Aortic smooth muscle cell (primary cell): ENCODE results near the gene LOXL4. TPM values are rescaled to one million over a fixed set of nuclear protein-coding genes. Genes with fewer than 3 reads are reported as not detected.

Experiments used
- total RNA-seq: library from RNA; depleted of rRNA; stranded (reverse); fragments of >200 nt; gene quantifications from 2 replicates; pipeline ENCODE4 v1.2.3, GENCODE V29; 2014

The LOXL4 gene
- 74.9 and 82.6 TPM in 2 replicates for total RNA-seq

DNA sequence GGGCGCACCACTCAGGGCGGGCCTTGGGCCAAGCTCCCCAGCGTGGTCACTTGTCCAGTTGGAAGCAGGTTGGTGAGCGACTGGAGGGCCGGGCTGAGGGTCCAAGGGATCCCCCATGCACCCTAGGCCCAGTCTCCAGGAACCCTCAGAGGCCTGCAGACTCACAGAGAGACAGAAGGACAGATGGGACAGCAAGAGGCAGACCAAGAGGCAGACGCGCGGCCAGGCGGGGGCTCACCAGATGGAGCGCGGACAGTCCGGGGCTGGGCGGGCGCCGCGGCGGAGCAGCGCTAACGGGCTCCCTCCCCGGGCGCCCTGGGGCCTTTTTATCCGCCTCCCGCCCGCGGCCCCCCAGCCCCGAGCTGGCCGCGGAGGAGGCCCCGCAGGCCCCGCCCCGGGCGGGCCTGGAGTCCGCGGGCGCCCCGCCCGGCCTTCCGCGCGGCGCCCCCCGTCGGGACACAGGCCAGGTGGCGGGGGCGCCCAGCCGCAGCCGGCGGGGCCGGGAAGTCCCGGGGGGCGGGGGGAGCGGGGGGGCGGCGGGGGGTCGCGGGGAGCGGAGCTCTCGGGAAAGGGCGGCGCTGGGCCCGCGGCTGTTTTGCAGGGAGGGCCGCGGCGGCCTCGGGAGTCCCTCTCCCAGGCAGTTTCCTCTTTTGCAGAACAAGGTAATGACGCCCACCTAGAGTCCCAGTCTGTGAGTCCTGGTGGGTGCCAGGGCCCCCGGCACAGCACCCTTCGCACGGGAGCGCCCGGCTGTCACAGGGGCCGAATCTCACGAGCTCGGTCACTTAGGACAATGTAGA is at the start of gene LOXL4:
TSS of gene LOXL4 (minus strand) at position 301 of the 800 bp plus-strand sequence. CDS start 5,175 bp downstream, outside the sequence.

Other genes starting within 250 kb of the LOXL4 start
- not detected in 2 replicates for gene CRTAC1, start 237.6 kb downstream of the LOXL4 start, total RNA-seq
- 11.1 and 12.6 TPM in 2 replicates for gene R3HCC1L, start 133.5 kb downstream of the LOXL4 start, total RNA-seq
- 17.3 and 31.8 TPM in 2 replicates for gene PYROXD2, start 147.0 kb upstream of the LOXL4 start, total RNA-seq
- gene HPS1, start 178.7 kb upstream of the LOXL4 start, total RNA-seq = 34.6 and 35.3 TPM in 2 replicates